Muscle of leg (tissue), 11 donors: ENCODE measurements around the gene ARHGAP26. TPM values are rescaled to one million over a fixed set of nuclear protein-coding genes. Genes with fewer than 3 reads are reported as not detected.

Source experiments
- DNase-seq: peaks from one replicate; pipeline ENCODE4 v3.0.0; 2013
- H3K27ac ChIP-seq: one replicate; pipeline ENCODE4 v1.5.1; 2013; ENCODE audit warnings: mild to moderate bottlenecking, low read length, control low read depth
- H3K27me3 ChIP-seq: one replicate; pipeline ENCODE4 v1.6.1; 2013; ENCODE audit warnings: low read length; ENCODE audit not compliant: control insufficient read depth, insufficient read depth
- H3K36me3 ChIP-seq: one replicate; pipeline ENCODE4 v1.6.1; 2013; ENCODE audit warnings: low read length; ENCODE audit not compliant: control insufficient read depth, insufficient read depth
- H3K4me1 ChIP-seq: one replicate; pipeline ENCODE4 v1.6.1; 2013; ENCODE audit warnings: low read length; ENCODE audit not compliant: control insufficient read depth, insufficient read depth
- H3K4me3 ChIP-seq: one replicate; pipeline ENCODE4 v1.5.1; 2013; ENCODE audit warnings: low read length, control low read depth
- H3K9me3 ChIP-seq: replicated peaks from 2 replicates; pipeline ENCODE4 v1.6.1; 2013; ENCODE audit warnings: low read depth, low read length; ENCODE audit not compliant: control insufficient read depth
- WGBS: methylation state at CpG from one replicate; pipeline ENCODE4 v1.1.5; 2013; ENCODE audit warnings: missing lambda C conversion rate; ENCODE audit not compliant: insufficient coverage; 5-methylcytosine and 5-hydroxymethylcytosine counted together
- polyA plus RNA-seq, 8 donors: library from polyadenylated mRNA; unstranded; fragments of 120-200 nt; gene quantifications; one replicate each; pipeline versions ENCODE4 v1.2.1 to v1.2.3, GENCODE V29; 2013; ENCODE audit warnings: inconsistent platforms in 1 of 8, low replicate concordance in 1 of 8; ENCODE audit not compliant: insufficient read length in 8 of 8, insufficient read depth in 1 of 8
- total RNA-seq: library from RNA; stranded (reverse); fragments of 120-200 nt; gene quantifications from one replicate; pipeline ENCODE4 v1.2.4, GENCODE V29; 2013

Gene ARHGAP26
- total and polyA plus RNA-seq, 9 donors, result 10.4 to 17.1 (median 13.2) TPM

GRCh38 chr5:143228597-143229293 lies 458.6 kb downstream of the ARHGAP26 start:
- H3K4me1 ChIP-seq, result peaks cover 35% of the 10 kb centered on the region
- no peaks in the 10 kb centered on the region for H3K36me3 ChIP-seq
- H3K4me3 ChIP-seq, result no peak overlapping the region
- WGBS, result 82% methylated on average over 3 of the region's 8 CpGs
- H3K9me3 ChIP-seq, result no peaks in the 10 kb centered on the region
- no peak overlapping the region for H3K27ac ChIP-seq
- H3K27me3 ChIP-seq, result no peaks in the 10 kb centered on the region
- no peak for DNase-seq

GRCh38 chr5:143229426-143229895 lies 459.3 kb downstream of the ARHGAP26 start:
- no peak for DNase-seq
- WGBS, result 56% methylated on average over 5 of the region's 8 CpGs
- no peak overlapping the region for H3K27ac ChIP-seq
- peaks cover 35% of the 10 kb centered on the region for H3K4me1 ChIP-seq
- H3K4me3 ChIP-seq, result no peak overlapping the region
- no peaks in the 10 kb centered on the region for H3K27me3 ChIP-seq
- H3K9me3 ChIP-seq, result no peaks in the 10 kb centered on the region
- H3K36me3 ChIP-seq, result no peaks in the 10 kb centered on the region

- no peak overlapping the region for H3K27ac ChIP-seq
- no peak for DNase-seq
Measured at GRCh38 chr5:143229896-143230675, 459.9 kb downstream of the ARHGAP26 start.

GRCh38 chr5:143230676-143230996 lies 460.5 kb downstream of the ARHGAP26 start:
- DNase-seq, result no peak
- no peak overlapping the region for H3K4me3 ChIP-seq
- no peaks in the 10 kb centered on the region for H3K27me3 ChIP-seq
- WGBS, result 59% methylated on average over 3 of the region's 6 CpGs
- no peaks in the 10 kb centered on the region for H3K36me3 ChIP-seq
- H3K27ac ChIP-seq, result no peak overlapping the region
- peaks cover 35% of the 10 kb centered on the region for H3K4me1 ChIP-seq
- no peaks in the 10 kb centered on the region for H3K9me3 ChIP-seq

More at GRCh38 chr5:143229896-143230675, 459.9 kb downstream of the ARHGAP26 start:
- Histone ChIP-seq H3K4me1 (peaks cover 35% of the 10 kb centered on the region), H3K27me3 (no peaks in the 10 kb centered on the region), H3K36me3 (no peaks in the 10 kb centered on the region), H3K9me3 (no peaks in the 10 kb centered on the region), H3K4me3 (no peak overlapping the region)
- WGBS, result 26% methylated on average over 3 of the region's 10 CpGs

GRCh38 chr5:143231416-143231815 lies 461.2 kb downstream of the ARHGAP26 start:
- Histone ChIP-seq H3K36me3 (no peaks in the 10 kb centered on the region), H3K9me3 (no peaks in the 10 kb centered on the region), H3K4me3 (no peak overlapping the region), H3K27ac (no peak overlapping the region), H3K27me3 (no peaks in the 10 kb centered on the region), H3K4me1 (peaks cover 35% of the 10 kb centered on the region)
- DNase-seq, result no peak
- no CpG with 5 or more reads among the region's 3 CpGs for WGBS

GRCh38 chr5:143231973-143232812 lies 462.0 kb downstream of the ARHGAP26 start:
- WGBS, result 94% methylated on average over 3 of the region's 7 CpGs

GRCh38 chr5:143233031-143233430 lies 462.9 kb downstream of the ARHGAP26 start:
- Histone ChIP-seq H3K27me3 (no peaks in the 10 kb centered on the region), H3K9me3 (no peaks in the 10 kb centered on the region), H3K27ac (no peak overlapping the region), H3K4me3 (no peak overlapping the region), H3K4me1 (peaks cover 26% of the 10 kb centered on the region), H3K36me3 (no peaks in the 10 kb centered on the region)
- no peak for DNase-seq
- 74% methylated on average over 2 of the region's 2 CpGs for WGBS

More at GRCh38 chr5:143231973-143232812, 462.0 kb downstream of the ARHGAP26 start:
- Histone ChIP-seq H3K4me1 (peaks cover 28% of the 10 kb centered on the region), H3K27me3 (no peaks in the 10 kb centered on the region), H3K27ac (no peak overlapping the region), H3K36me3 (no peaks in the 10 kb centered on the region), H3K9me3 (no peaks in the 10 kb centered on the region), H3K4me3 (no peak overlapping the region)
- no peak for DNase-seq

GRCh38 chr5:143234162-143234842 lies 464.1 kb downstream of the ARHGAP26 start:
- WGBS, result 90% methylated on average over 5 of the region's 9 CpGs
- H3K9me3 ChIP-seq, result no peaks in the 10 kb centered on the region

GRCh38 chr5:143235423-143235822 lies 465.2 kb downstream of the ARHGAP26 start:
- no peaks in the 10 kb centered on the region for H3K36me3 ChIP-seq
- no peak overlapping the region for H3K27ac ChIP-seq
- DNase-seq, result no peak
- no peaks in the 10 kb centered on the region for H3K9me3 ChIP-seq
- WGBS, result no CpG with 5 or more reads among the region's 3 CpGs
- H3K4me1 ChIP-seq, result peaks cover 16% of the 10 kb centered on the region
- no peak overlapping the region for H3K4me3 ChIP-seq
- H3K27me3 ChIP-seq, result no peaks in the 10 kb centered on the region

More at GRCh38 chr5:143234162-143234842, 464.1 kb downstream of the ARHGAP26 start:
- H3K4me1 ChIP-seq, result peaks cover 24% of the 10 kb centered on the region
- DNase-seq, result no peak
- H3K27me3 ChIP-seq, result no peaks in the 10 kb centered on the region
- no peak overlapping the region for H3K27ac ChIP-seq
- H3K4me3 ChIP-seq, result no peak overlapping the region
- no peaks in the 10 kb centered on the region for H3K36me3 ChIP-seq
